HG03457 (cell line): ENCODE results near the gene HDAC9.

Source experiments
- ATAC-seq: cut with Tn5 transposase; IDR thresholded peaks from one replicate; pipeline ENCODE4 v1.9.1; 2021; ENCODE audit warnings: moderate number of reproducible peaks; ENCODE audit not compliant: unreplicated experiment

HDAC9 gene

GRCh38 chr7:18580950-18581349, 85.4 kb downstream of the HDAC9 start:
- no peak for ATAC-seq

GRCh38 chr7:18583305-18583704, 87.8 kb downstream of the HDAC9 start:
- ATAC-seq: no peak

GRCh38 chr7:18590241-18590640, 94.7 kb downstream of the HDAC9 start:
- ATAC-seq: no peak

GRCh38 chr7:18590744-18591340, 95.3 kb downstream of the HDAC9 start:
- no peak for ATAC-seq

- no peak for ATAC-seq
Observed at GRCh38 chr7:18593602-18594279, 98.2 kb downstream of the HDAC9 start.

GRCh38 chr7:18597754-18598153, 102.2 kb downstream of the HDAC9 start:
- ATAC-seq: no peak

GRCh38 chr7:18607025-18607424, 111.5 kb downstream of the HDAC9 start:
- ATAC-seq: no peak

- ATAC-seq: no peak
Observed at GRCh38 chr7:18610331-18610948, 114.9 kb downstream of the HDAC9 start.

GRCh38 chr7:18614841-18615240, 119.3 kb downstream of the HDAC9 start:
- no peak for ATAC-seq

- ATAC-seq: no peak
Observed at GRCh38 chr7:18619311-18619710, 123.8 kb downstream of the HDAC9 start.

GRCh38 chr7:18623389-18623788, 127.8 kb downstream of the HDAC9 start:
- ATAC-seq: no peak

- ATAC-seq: no peak
Observed at GRCh38 chr7:18624459-18624858, 128.9 kb downstream of the HDAC9 start.

- ATAC-seq: no peak
Observed at GRCh38 chr7:18626086-18626485, 130.5 kb downstream of the HDAC9 start.

GRCh38 chr7:18626717-18627116, 131.2 kb downstream of the HDAC9 start:
- no peak for ATAC-seq

- ATAC-seq: no peak
Observed at GRCh38 chr7:18637516-18637915, 142.0 kb downstream of the HDAC9 start.

- no peak for ATAC-seq
Observed at GRCh38 chr7:18638594-18639452, 143.3 kb downstream of the HDAC9 start.

- no peak for ATAC-seq
Observed at GRCh38 chr7:18639711-18640110, 144.2 kb downstream of the HDAC9 start.

GRCh38 chr7:18644981-18645380, 149.4 kb downstream of the HDAC9 start:
- ATAC-seq: no peak

- ATAC-seq: no peak
Observed at GRCh38 chr7:18647582-18647981, 152.0 kb downstream of the HDAC9 start.

GRCh38 chr7:18648849-18649758, 153.6 kb downstream of the HDAC9 start:
- no peak for ATAC-seq
